BE2C (cell line): ENCODE results near the gene AEBP1.

Experiments used
- DNase-seq: peaks from one replicate; pipeline ENCODE4 v3.0.0-alpha.2; 2020
- H3K27me3 ChIP-seq: fragments of 250-450 bp; sonication (Bioruptor Pico); 2 replicates; pipeline ENCODE4 v1.5.1; 2020; ENCODE audit warnings: mild to moderate bottlenecking
- H3K36me3 ChIP-seq: fragments of 250-450 bp; sonication (Bioruptor Pico); 2 replicates; pipeline ENCODE4 v1.5.1; 2020; ENCODE audit warnings: mild to moderate bottlenecking
- H3K4me1 ChIP-seq: fragments of 250-450 bp; sonication (Bioruptor Pico); 2 replicates; pipeline ENCODE4 v1.5.1; 2020
- H3K4me3 ChIP-seq: 2 replicates; pipeline ENCODE4 v1.5.1; 2011; ENCODE audit warnings: low read depth, low read length
- H3K9me3 ChIP-seq: fragments of 250-450 bp; sonication (Bioruptor Pico); 2 replicates; pipeline ENCODE4 v1.5.1; 2020
- CTCF ChIP-seq: IDR thresholded peaks from 2 replicates; pipeline ENCODE4 v1.5.1; 2012; ENCODE audit warnings: mild to moderate bottlenecking, low read depth, low read length

The AEBP1 gene

GRCh38 chr7:44062903-44063295, 41.2 kb upstream of the AEBP1 start:
- peak; percentile 1 for DNase-seq
- Histone ChIP-seq H3K27me3 (no peaks in the 10 kb centered on the region), H3K9me3 (no peaks in the 10 kb centered on the region), H3K4me3 (no peak overlapping the region), H3K4me1 (peaks cover 11% of the 10 kb centered on the region), H3K36me3 (peaks cover 27% of the 10 kb centered on the region)
- TF ChIP-seq CTCF: no peak

GRCh38 chr7:44063547-44063893, 40.6 kb upstream of the AEBP1 start:
- no peak overlapping the region for H3K4me3 ChIP-seq
- no peaks in the 10 kb centered on the region for H3K9me3 ChIP-seq
- TF ChIP-seq CTCF: no peak
- peaks cover 14% of the 10 kb centered on the region for H3K4me1 ChIP-seq
- peaks cover 21% of the 10 kb centered on the region for H3K36me3 ChIP-seq
- no peaks in the 10 kb centered on the region for H3K27me3 ChIP-seq
- DNase-seq: peak; percentile 5

- Histone ChIP-seq H3K36me3 (peaks cover 15% of the 10 kb centered on the region), H3K27me3 (no peaks in the 10 kb centered on the region), H3K4me3 (peak overlapping the region; percentile 66), H3K4me1 (peaks cover 14% of the 10 kb centered on the region), H3K9me3 (no peaks in the 10 kb centered on the region)
- DNase-seq: peak; percentile 9
- TF ChIP-seq CTCF: no peak
Observed at GRCh38 chr7:44063894-44064651, 40.1 kb upstream of the AEBP1 start.

GRCh38 chr7:44064791-44065430, 39.2 kb upstream of the AEBP1 start:
- no peak for TF ChIP-seq CTCF
- no peaks in the 10 kb centered on the region for H3K9me3 ChIP-seq
- peaks cover 14% of the 10 kb centered on the region for H3K4me1 ChIP-seq
- no peaks in the 10 kb centered on the region for H3K27me3 ChIP-seq
- H3K36me3 ChIP-seq: peaks cover 7% of the 10 kb centered on the region
- H3K4me3 ChIP-seq: peak overlapping the region; percentile 66
- peak; percentile 48 for DNase-seq

GRCh38 chr7:44065431-44066110, 38.6 kb upstream of the AEBP1 start, which contains the start of gene PGAM2:
Gene PGAM2, minus strand, starts transcription at chr7:44065567. Its CDS starts 38 bp downstream, at chr7:44065529.
- DNase-seq: peak; percentile 77

More at GRCh38 chr7:44065431-44066110, 38.6 kb upstream of the AEBP1 start, which contains the start of gene PGAM2:
- Histone ChIP-seq H3K27me3 (no peaks in the 10 kb centered on the region), H3K36me3 (0 out of 2 replicates have a peak, but pooled peaks cover 2% of the 10 kb centered on the region), H3K4me1 (peaks cover 14% of the 10 kb centered on the region), H3K9me3 (no peaks in the 10 kb centered on the region), H3K4me3 (peak within 1 kb of the TSS; percentile 66)
- no peak for TF ChIP-seq CTCF
